GM23338 (cell line): ENCODE results near the gene DDX21. TPM values are rescaled to one million over a fixed set of nuclear protein-coding genes. Genes with fewer than 3 reads are reported as not detected.

Experiments
- ATAC-seq: fragments of 200-7000 bp; cut with Tn5 transposase; 3 replicates; pipeline ENCODE4 v1.9.1; 2020
- DNase-seq: peaks from one replicate; pipeline ENCODE4 v3.0.0-alpha.2; 2015; ENCODE audit warnings: low spot score
- H2AFZ ChIP-seq: fragments of 200-600 bp; sonication (generic); 2 replicates; pipeline ENCODE4 v1.8.0; 2016; ENCODE audit warnings: antibody characterized with exemption, mild to moderate bottlenecking, moderate library complexity
- H3F3A ChIP-seq: fragments of 200-600 bp; sonication (generic); replicated peaks from 2 replicates; pipeline ENCODE4 v1.8.0; 2017; ENCODE audit warnings: antibody characterized with exemption, mixed run types, low read depth
- H3K27ac ChIP-seq: fragments of 200-600 bp; sonication (generic); 2 replicates; pipeline ENCODE4 v1.6.1; 2016; ENCODE audit warnings: low read depth
- H3K27me3 ChIP-seq: fragments of 200-600 bp; sonication (generic); 2 replicates; pipeline ENCODE4 v1.8.0; 2016; ENCODE audit warnings: mild to moderate bottlenecking, mixed run types, moderate library complexity; ENCODE audit not compliant: insufficient read depth
- H3K36me3 ChIP-seq: fragments of 200-600 bp; sonication (generic); 2 replicates; pipeline ENCODE4 v1.8.0; 2016; ENCODE audit warnings: mild to moderate bottlenecking; ENCODE audit not compliant: insufficient read depth
- H3K4me1 ChIP-seq: fragments of 200-600 bp; sonication (generic); 2 replicates; pipeline ENCODE4 v1.8.0; 2016; ENCODE audit warnings: mild to moderate bottlenecking, moderate library complexity; ENCODE audit not compliant: insufficient read depth
- H3K4me2 ChIP-seq: fragments of 200-600 bp; sonication (generic); 2 replicates; pipeline ENCODE4 v1.7.1; 2017; ENCODE audit warnings: mixed run types
- H3K4me3 ChIP-seq: fragments of 200-600 bp; sonication (generic); 2 replicates; pipeline ENCODE4 v1.6.1; 2016; ENCODE audit warnings: mixed run types
- H3K79me2 ChIP-seq: fragments of 200-600 bp; sonication (generic); replicated peaks from 2 replicates; pipeline ENCODE4 v1.8.0; 2017; ENCODE audit warnings: mild to moderate bottlenecking; ENCODE audit not compliant: insufficient read depth
- H3K9me2 ChIP-seq: fragments of 200-600 bp; sonication (generic); 2 replicates; pipeline ENCODE4 v1.8.0; 2017; ENCODE audit not compliant: insufficient read depth
- H4K20me1 ChIP-seq: fragments of 200-600 bp; sonication (generic); replicated peaks from 2 replicates; pipeline ENCODE4 v1.8.0; 2017; ENCODE audit warnings: mild to moderate bottlenecking; ENCODE audit not compliant: insufficient read depth
- H3K27ac Mint-ChIP-seq: 2 replicates; pipeline ENCODE4 v1.8.0; 2020; ENCODE audit warnings: inconsistent platforms, mild to moderate bottlenecking, moderate library complexity, mixed read lengths
- H3K27me3 Mint-ChIP-seq: 3 replicates; pipeline ENCODE4 v1.8.0; 2022; ENCODE audit warnings: low read depth, mild to moderate bottlenecking, moderate library complexity, mixed read lengths, inconsistent platforms; ENCODE audit not compliant: insufficient read depth, poor library complexity
- H3K36me3 Mint-ChIP-seq: 3 replicates; pipeline ENCODE4 v1.8.0; 2021; ENCODE audit warnings: low read depth, mild to moderate bottlenecking, inconsistent platforms, moderate library complexity, mixed read lengths
- H3K4me1 Mint-ChIP-seq: 3 replicates; pipeline ENCODE4 v1.8.0; 2020; ENCODE audit warnings: mild to moderate bottlenecking, inconsistent platforms, mixed read lengths
- H3K4me3 Mint-ChIP-seq: 3 replicates; pipeline ENCODE4 v1.8.0; 2021; ENCODE audit warnings: moderate library complexity, mild to moderate bottlenecking, inconsistent platforms, mixed read lengths
- H3K9me3 Mint-ChIP-seq: 3 replicates; pipeline ENCODE4 v1.8.0; 2020; ENCODE audit warnings: moderate library complexity, mild to moderate bottlenecking, inconsistent platforms, mixed read lengths
- CREB1 ChIP-seq: fragments of 250-450 bp; sonication (Bioruptor Pico); IDR thresholded peaks from 2 replicates; pipeline ENCODE4 v1.5.0; 2020; ENCODE audit warnings: low read depth, mild to moderate bottlenecking, moderate library complexity
- ETS1 ChIP-seq: IDR thresholded peaks from 2 replicates; pipeline ENCODE4 v1.6.1; 2016; ENCODE audit warnings: antibody characterized with exemption
- EZH2 ChIP-seq: fragments of 200-600 bp; sonication (generic); IDR thresholded peaks from one replicate; pipeline ENCODE4 v1.8.0; 2017; ENCODE audit warnings: antibody characterized with exemption, mild to moderate bottlenecking, low read depth; ENCODE audit not compliant: unreplicated experiment
- JUNB ChIP-seq: IDR thresholded peaks from one replicate; pipeline ENCODE4 v1.6.1; 2016; ENCODE audit warnings: antibody characterized with exemption; ENCODE audit not compliant: unreplicated experiment
- NANOG ChIP-seq: IDR thresholded peaks from 2 replicates; pipeline ENCODE4 v1.6.1; 2016; ENCODE audit warnings: antibody characterized with exemption, borderline replicate concordance
- POLR2AphosphoS5 ChIP-seq: IDR thresholded peaks from 2 replicates; pipeline ENCODE4 v1.6.1; 2016; ENCODE audit warnings: antibody characterized with exemption, low read depth
- STAT1 ChIP-seq: IDR thresholded peaks from one replicate; pipeline ENCODE4 v1.6.1; 2016; ENCODE audit warnings: antibody characterized with exemption; ENCODE audit not compliant: unreplicated experiment
- ZNF114 ChIP-seq: fragments of 250-450 bp; sonication (Bioruptor Pico); IDR thresholded peaks from 2 replicates; pipeline ENCODE4 v1.5.0; 2020; ENCODE audit warnings: mild to moderate bottlenecking, moderate library complexity
- ZNF331 ChIP-seq: fragments of 250-450 bp; sonication (Bioruptor Pico); IDR thresholded peaks from 2 replicates; pipeline ENCODE4 v1.5.0; 2020; ENCODE audit warnings: low read depth, mild to moderate bottlenecking, moderate library complexity
- ZNF462 ChIP-seq: fragments of 250-450 bp; sonication (Bioruptor Pico); IDR thresholded peaks from 2 replicates; pipeline ENCODE4 v1.5.0; 2020; ENCODE audit warnings: mild to moderate bottlenecking, moderate library complexity
- polyA plus RNA-seq: library from polyadenylated mRNA; unstranded; fragments of >200 nt; fragmentation: Nextera tagmentation; extraction: Ambion mirVana; gene quantifications from 2 replicates; pipeline ENCODE4 v1.2.1, GENCODE V29; 2016
- total RNA-seq: library from RNA; depleted of rRNA; stranded (reverse); fragments of >200 nt; shearing (Covaris generic); gene quantifications from 2 replicates; pipeline ENCODE4 v1.2.3, GENCODE V29; 2014

The DDX21 gene
- total and polyA plus RNA-seq, 2 experiments from 2014 or later: 138 to 209 TPM

- no peak overlapping the region for H3K4me2 ChIP-seq
- no peak for ATAC-seq
- no peaks in the 10 kb centered on the region for H3K9me2 ChIP-seq
- Mint-ChIP-seq H3K27ac (no peak overlapping the region), H3K27me3 (peaks cover 2% of the 10 kb centered on the region), H3K9me3 (no peaks in the 10 kb centered on the region), H3K4me3 (no peak overlapping the region), H3K36me3 (peaks cover 36% of the 10 kb centered on the region), H3K4me1 (no peaks in the 10 kb centered on the region)
- H3K4me1 ChIP-seq: no peaks in the 10 kb centered on the region
- H3F3A ChIP-seq: no peaks in the 10 kb centered on the region
- peaks cover 34% of the 10 kb centered on the region for H3K36me3 ChIP-seq
- H2AFZ ChIP-seq: no peak overlapping the region
- TF ChIP-seq ZNF114 (no peak), STAT1 (no peak), POLR2AphosphoS5 (no peak), JUNB (no peak), ETS1 (no peak), ZNF331 (CRISPR knock-in tag) (no peak), EZH2 (no peak), ZNF462 (CRISPR knock-in tag) (no peak), NANOG (no peak), CREB1 (no peak)
- DNase-seq: no peak
- 0 out of 2 replicates have a peak, but pooled peaks cover 8% of the 10 kb centered on the region for H4K20me1 ChIP-seq
- no peak overlapping the region for H3K4me3 ChIP-seq
- H3K27ac ChIP-seq: no peak overlapping the region
- H3K79me2 ChIP-seq: no peaks in the 10 kb centered on the region
- no peaks in the 10 kb centered on the region for H3K27me3 ChIP-seq
Observed at GRCh38 chr10:69009360-69009759, 53.4 kb downstream of the DDX21 start.
